GM19468 (cell line): ENCODE measurements around the gene TBC1D9B.
"Not testable (repeated sequence)": the region's sequence is repeated elsewhere in the genome, so short reads cannot be mapped to it uniquely, and the experiment has no call there.

Experiments
- ATAC-seq: cut with Tn5 transposase; IDR thresholded peaks from one replicate; pipeline ENCODE4 v1.9.1; 2021; ENCODE audit warnings: mild to moderate bottlenecking, moderate library complexity, moderate number of reproducible peaks; ENCODE audit not compliant: unreplicated experiment; ENCODE audit errors: extremely low read depth

The TBC1D9B gene

DNA sequence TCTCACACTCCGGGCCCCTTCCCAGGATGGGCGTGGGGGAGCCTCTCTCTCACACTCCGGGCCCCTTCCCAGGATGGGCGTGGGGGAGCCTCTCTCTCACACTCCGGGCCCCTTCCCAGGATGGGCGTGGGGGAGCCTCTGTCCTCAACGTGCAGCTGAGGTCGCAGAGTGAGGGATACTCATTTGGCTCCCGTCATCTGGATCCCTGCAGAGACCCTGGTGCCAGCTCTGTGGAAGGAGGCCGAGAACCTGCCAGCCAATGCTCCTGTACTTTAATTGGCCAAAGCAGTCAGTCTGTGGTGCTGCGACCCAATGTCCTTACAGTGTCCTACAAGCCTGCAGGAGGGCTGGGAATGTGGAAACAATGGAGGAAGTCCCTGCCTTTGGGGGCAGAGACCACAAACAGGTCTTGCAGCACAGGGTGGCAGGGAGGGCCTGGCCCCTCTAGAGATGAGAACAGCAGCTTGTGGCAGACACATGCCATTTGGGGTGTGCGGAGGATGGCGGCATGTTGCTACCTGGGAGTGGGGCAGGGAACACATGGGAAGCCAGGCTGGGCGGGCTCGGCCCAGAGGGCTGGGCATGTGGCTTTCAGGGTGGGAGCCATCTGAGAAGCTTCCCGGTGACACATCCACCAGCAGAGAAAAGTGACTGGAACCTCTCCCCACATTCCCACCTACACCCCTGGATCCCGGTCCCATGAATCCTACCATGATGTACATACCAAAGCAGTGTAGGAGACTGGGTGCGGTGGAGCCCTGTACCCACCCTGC lies 35.5 kb downstream of the TBC1D9B start:
- no peak for ATAC-seq

GRCh38 chr5:179871533-179871932 lies 36.2 kb downstream of the TBC1D9B start:
- ATAC-seq: not testable (repeated sequence)

GRCh38 chr5:179870952-179871351 lies 36.7 kb downstream of the TBC1D9B start:
- ATAC-seq: no peak

DNA sequence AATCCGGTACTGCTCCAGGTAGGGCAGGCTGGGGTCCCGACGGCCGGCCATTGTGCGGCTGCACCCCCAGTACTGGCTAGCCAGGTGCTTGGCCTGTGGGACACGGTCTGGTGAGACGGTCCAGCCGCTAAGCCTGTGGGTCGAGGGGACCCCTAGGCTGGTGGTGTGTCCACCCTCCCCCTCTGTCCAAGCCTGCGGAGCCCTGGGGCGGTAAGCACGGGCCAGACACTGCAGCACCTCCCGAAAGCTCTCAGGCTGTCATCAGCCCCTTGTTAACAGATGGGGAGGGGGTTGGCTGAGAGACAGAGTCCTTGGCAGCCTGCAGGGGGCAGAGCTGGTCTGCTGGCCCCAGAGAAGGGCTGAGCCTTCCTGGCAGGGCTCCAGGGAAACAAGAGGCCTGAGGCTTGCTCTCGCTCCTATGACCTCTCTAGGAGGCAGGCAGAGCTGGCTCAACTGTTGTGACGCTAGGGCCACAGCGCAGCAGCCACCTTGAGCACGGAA lies 37.2 kb downstream of the TBC1D9B start:
- no peak for ATAC-seq

DNA sequence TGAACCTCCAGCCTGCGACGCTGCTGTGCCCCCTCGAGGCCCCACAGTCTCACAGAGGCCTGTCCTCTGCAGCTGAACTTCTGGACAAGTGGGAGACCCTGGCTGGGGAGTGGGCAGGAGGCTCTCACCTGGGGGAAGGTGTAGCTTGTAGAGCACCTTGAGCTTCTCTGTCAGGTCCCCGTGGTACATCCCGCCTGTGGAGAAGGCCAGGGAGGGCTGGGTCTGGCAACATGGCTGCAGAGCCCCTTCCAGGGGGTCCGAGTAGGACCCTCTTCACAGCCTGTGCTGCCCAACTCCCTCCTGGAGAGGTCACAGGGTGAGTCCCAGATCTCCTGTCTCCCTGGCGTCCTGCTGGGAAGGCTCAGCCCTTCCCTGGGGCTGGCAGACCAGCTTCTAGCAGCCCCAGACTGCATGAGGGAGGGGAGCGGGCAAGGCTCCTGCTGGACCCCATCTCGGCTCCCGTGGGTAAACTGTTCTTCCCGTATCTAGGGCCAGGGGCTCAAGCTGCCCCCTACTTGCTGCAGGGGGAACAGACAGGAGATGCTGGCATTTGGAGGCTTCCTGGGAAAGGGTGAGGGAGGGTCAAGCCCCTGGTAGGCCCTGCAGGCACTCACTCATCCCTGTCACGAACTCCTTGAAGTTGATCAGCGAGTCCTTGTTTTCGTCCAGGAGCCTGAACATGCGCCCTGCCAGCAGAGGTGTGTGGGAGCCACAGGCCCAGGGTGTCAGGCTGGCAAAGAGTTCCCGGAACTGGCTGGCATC lies 37.9 kb downstream of the TBC1D9B start:
- ATAC-seq: no peak

DNA sequence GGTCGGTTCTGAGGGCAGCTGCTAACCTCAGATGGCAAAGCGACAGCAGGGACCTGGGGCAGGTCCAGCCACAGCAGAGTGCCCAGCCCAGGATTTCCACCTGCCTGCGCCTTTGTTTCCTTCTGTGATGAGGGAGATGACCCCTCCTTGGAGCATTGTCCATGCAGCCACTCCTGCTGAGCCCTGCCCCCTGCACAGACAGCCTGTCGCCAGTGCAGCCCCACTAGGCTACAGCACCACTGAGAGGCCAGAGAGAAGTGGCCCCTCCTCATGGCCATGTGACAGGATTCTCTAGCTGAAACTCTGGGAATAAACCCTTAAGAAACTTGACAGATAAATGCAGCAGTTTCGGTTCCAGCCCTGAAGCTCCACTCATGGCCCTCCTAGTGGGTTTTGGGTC lies 38.6 kb downstream of the TBC1D9B start:
- no peak for ATAC-seq

- ATAC-seq: no peak
Observed at GRCh38 chr5:179868541-179868940, 39.2 kb downstream of the TBC1D9B start.

- ATAC-seq: no peak
Observed at GRCh38 chr5:179867476-179867875, 40.2 kb downstream of the TBC1D9B start.

DNA sequence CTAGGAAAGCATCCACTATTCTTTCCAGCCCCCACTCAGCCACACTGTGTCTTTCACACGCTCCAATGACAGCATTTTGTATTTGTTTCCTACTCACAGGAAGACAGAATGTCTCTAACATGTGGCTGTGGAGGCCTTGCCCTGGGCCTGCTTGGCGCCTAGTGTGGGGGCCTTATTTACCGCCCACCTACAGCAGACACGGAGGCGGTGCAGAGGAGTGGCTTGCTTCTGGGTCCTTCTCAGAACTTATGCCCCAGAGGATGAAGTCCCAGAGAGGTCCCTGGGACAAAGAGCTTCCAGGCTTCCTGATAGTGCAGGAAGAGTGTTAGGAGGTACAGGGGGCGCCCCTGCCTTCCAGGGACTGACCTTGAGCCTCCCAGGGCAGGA lies 40.6 kb downstream of the TBC1D9B start:
- no peak for ATAC-seq

GRCh38 chr5:179866241-179867078 lies 41.2 kb downstream of the TBC1D9B start:
- no peak for ATAC-seq

- no peak for ATAC-seq
Observed at GRCh38 chr5:179865491-179866240, 42.0 kb downstream of the TBC1D9B start.

DNA sequence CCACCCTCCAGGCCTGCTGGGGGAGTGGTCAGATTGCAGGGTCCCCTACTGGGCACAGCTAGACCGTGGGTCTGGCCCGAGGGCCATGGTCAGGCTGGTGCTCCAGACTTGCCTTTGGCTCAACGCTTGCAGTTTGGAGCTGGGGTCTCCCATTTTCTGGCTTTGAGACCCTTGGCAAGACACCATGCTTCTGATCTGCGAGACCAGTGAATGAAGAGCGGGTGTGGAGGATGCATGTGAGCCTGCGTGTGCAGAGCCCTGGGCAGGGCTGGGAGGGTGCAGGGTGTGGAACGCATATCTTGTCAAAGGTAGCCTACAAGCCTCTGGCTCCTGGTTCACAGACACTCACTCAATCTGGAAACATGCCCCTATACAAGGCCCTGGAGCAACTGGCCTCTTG lies 43.0 kb downstream of the TBC1D9B start:
- no peak for ATAC-seq

- ATAC-seq: no peak
Observed at GRCh38 chr5:179863449-179864085, 44.1 kb downstream of the TBC1D9B start.

DNA sequence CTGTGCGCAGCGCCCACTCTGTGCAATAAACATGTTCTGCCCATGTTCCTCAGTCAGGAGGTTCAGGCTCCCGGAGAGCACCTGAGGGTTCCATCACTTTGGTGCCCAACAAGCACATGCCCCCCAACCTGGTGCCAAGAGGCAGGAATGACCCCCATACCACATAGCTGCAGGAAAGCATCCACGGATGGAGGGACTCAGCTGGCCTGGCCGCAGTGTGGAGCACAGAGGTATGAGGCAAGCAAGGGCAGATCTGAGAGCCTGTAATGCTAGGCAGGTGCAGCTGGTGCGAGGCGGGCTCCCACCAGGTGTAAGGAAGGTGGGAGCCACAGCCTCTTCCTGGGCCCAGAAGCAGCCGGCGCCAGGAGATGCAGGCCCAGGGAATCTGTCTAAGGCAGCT lies 44.8 kb downstream of the TBC1D9B start:
- ATAC-seq: no peak

GRCh38 chr5:179862296-179862695 lies 45.4 kb downstream of the TBC1D9B start:
- ATAC-seq: no peak

- ATAC-seq: no peak
Observed at GRCh38 chr5:179860301-179860700, 47.4 kb downstream of the TBC1D9B start.

DNA sequence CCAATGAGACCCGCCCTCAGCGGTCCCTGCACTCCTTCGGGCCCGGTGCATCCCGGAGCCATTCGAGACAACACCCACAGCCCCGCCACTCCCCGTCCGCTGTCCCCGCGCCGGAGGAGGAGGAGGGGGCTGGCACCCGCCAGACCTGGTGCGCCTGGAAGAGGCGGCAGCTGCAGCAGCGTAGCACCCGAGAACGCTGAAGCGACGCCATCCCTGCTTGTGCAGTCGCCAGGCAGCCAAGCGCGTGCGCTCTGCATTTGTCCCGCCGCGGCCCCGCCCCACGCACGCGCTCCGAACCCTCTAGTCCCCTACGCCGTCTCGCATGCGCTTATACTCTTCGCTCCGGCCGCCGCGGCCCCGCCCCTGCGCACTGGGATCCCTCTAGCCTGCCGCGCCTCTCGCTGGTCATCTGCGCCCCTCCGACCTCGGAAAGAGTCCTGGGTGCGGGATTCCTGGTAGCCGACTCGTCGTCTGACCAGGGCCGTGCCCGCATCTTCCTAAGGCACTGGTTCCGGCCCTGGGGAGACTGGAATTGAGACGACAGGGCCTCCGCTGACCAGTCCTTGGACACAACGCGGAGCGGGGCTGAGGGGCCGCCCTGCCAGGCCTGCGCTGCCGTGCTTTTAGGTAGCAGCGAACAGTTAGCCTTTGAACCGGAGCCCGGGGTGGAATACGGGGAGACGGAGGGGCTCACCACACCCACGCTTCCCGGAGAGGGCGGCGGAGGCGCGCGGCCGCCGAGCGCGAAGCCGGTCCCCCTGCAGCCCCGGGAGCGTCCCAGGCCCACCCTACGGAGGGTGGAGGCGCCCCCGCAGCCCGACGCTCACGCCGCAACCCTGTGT lies 48.9 kb downstream of the TBC1D9B start, which contains the start of gene MRNIP:
Gene MRNIP, minus strand, starts transcription at position 232 of the 842 bp plus-strand sequence. Its CDS starts 21 bp downstream, at position 211.
- peak; percentile 97 for ATAC-seq

DNA sequence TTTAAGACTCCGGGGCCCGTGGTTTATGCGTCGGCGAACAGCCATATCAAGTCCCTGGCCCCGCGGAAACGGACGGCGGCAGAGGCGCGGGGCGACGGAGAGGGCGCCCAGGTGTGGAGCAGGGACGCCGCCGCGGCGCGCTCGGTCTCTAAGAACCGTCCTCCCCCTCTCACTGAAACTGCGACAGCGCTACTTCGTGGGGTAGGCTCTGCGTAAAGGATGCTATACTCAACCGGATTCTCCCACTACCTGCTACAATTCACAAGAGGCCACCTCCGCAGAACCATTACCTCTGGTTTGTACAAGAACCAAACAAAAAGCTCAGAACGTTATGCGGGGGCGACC lies 49.5 kb downstream of the TBC1D9B start:
- peak; percentile 6 for ATAC-seq
